ENCODE data around the gene SMYD3.
"Not testable (repeated sequence)": the region's sequence is repeated elsewhere in the genome, so short reads cannot be mapped to it uniquely, and the experiment has no call there.

The SMYD3 gene

GRCh38 chr1:246364415-246364941, 142.6 kb downstream of the SMYD3 start:
- in situ Hi-C loops (cut with MboI; ENCODE audit: low sequenced_read_pairs): no loop called here

- in situ Hi-C loops (cut with MboI; ENCODE audit: low sequenced_read_pairs): not testable (repeated sequence)
Measured at GRCh38 chr1:246357014-246357598, 150.0 kb downstream of the SMYD3 start.

DNA sequence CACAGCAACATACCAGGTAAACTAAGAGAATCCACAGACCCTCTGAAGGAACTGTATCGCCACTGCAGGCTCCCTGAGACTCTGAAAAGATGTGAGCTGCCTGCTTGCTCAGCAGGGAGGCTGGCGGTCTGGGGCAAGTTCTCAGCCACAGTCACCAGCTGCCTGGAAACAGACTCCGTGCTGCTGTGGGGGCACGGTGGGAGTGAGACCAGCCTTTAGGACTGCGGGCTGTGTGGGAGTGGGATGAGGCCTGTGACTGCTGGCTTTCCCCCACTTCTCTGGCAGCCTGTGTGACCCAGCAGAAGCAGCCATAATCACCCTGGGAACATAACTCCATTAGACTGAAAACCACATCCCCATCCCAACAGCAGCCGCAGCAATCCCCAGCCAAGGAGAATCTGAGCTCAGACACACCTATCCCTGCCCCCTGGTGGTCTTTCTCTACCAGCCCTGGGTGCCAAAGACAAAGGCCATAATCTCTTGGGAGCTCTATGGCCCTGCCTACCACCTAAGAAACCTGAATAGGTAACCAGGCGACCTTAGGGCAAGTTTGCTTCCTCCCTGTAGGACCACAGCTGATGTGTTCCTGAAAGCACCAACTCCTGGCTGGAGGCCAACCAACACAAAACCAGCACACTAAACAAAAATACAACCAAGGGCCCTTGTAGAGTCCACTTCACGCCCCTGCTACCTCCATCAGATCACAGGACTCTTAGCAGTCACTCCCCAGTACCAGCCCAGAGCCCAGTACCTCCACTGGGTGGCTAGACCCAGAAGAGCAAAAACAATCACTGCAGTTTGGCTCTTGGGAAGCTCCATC, 151.5 kb downstream of the SMYD3 start:
- in situ Hi-C loops (cut with MboI; ENCODE audit: low sequenced_read_pairs): no loop called here

- in situ Hi-C loops (cut with MboI; ENCODE audit: low sequenced_read_pairs): no loop called here
Measured at GRCh38 chr1:246351721-246352120, 155.4 kb downstream of the SMYD3 start.

GRCh38 chr1:246350745-246351144, 156.3 kb downstream of the SMYD3 start:
- in situ Hi-C loops (cut with MboI; ENCODE audit: low sequenced_read_pairs): no loop called here

- in situ Hi-C loops (cut with MboI; ENCODE audit: low sequenced_read_pairs): no loop called here
Measured at GRCh38 chr1:246343937-246344336, 163.1 kb downstream of the SMYD3 start.

DNA sequence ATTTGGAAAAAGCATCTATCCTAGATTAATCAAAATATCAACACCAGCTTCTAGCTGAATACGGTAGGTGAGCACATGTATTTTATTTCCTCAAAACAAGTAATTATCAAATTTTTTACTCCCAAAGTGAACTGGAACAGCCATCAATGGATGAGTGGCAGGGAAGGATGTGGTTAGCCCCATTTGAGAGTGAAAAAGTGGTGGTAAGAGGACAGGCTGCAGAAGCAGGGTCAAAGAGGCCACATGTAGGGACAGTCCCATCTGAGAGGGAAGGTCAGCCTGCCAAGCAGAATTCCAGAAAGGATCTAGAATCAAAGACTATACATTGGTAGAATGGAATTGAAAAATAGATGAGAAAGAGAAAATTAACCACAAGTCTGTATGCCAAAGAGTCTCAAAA, 163.8 kb downstream of the SMYD3 start:
- in situ Hi-C loops (cut with MboI; ENCODE audit: low sequenced_read_pairs): no loop called here

- in situ Hi-C loops (cut with MboI; ENCODE audit: low sequenced_read_pairs): no loop called here
Measured at GRCh38 chr1:246338546-246338945, 168.5 kb downstream of the SMYD3 start.

GRCh38 chr1:246338098-246338497, 169.0 kb downstream of the SMYD3 start:
- in situ Hi-C loops (cut with MboI; ENCODE audit: low sequenced_read_pairs): no loop called here

DNA sequence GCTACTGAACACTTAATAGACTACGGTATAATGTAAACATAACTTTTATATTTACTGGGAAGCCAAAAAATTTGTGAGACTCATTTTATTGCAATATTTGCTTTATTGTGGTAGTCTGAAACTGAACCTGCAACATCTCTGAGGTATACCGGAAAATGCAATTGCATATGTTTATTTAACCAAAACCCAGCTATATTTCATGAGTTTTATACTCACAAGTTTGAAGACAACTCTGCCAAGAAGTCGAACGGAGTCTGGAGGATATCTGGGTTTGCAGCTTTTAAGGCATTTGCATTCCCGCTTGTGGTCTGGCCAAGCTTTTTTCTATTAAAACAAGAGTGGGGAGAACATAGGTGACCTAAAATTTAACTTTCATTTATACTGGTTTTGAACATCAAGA, 171.9 kb downstream of the SMYD3 start:
- in situ Hi-C loops (cut with MboI; ENCODE audit: low sequenced_read_pairs): no loop called here

DNA sequence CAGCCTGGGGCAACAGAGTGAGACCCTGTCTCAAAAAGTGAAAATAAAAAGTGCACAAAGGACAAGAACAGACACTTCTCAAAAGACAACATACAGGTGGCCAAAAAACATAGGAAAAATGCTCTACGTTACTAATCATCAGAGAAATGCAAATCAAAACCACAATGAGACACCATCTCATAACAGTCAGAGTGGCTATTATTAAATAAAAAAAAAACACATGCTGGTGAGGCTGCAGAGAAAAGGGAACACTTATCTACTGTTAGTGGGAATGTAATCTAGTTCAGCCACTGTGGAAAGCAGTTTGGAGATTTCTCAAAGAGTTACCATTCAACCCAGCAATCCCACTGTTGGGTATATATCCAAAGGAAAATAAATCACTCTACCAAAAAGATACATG, 173.2 kb downstream of the SMYD3 start:
- in situ Hi-C loops (cut with MboI; ENCODE audit: low sequenced_read_pairs): no loop called here

DNA sequence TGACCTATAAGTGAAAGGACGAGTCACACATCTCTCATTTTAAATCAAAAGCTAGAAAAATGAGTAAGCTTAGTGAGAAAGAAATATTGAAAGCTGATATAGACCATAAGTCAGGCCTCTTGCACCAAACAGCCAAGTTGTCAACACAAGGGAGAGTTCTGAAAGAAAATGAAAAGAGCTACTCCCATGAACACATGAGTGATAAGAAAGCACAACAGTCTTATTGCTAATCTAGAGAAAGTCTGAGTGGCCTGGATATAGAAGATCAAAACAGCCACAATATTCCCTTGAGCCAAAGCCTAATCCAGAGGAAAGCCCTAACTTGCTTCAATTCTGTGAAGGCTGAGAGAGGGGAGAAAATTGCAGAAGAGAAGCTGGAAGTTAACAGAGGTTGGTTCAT, 175.0 kb downstream of the SMYD3 start:
- in situ Hi-C loops (cut with MboI; ENCODE audit: low sequenced_read_pairs): no loop called here

DNA sequence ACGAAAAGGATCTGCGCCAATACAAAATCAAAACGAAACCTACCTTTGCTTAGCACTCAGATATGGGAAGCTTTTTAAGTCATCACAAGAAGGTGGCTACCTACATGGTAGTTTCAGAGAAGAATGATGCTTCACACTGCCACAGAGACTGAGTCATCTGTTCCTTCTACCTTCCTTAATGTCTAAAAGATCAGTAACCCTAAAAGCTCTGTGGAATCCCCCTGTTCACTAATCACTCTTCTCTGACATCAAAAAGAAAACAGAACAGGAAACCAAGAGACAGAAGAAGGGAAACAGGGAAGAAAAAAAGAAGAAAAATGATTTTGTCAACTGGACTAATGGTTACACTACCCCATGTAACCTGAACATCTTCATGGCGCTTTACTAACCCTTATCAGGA, 177.2 kb downstream of the SMYD3 start:
- in situ Hi-C loops (cut with MboI; ENCODE audit: low sequenced_read_pairs): no loop called here

DNA sequence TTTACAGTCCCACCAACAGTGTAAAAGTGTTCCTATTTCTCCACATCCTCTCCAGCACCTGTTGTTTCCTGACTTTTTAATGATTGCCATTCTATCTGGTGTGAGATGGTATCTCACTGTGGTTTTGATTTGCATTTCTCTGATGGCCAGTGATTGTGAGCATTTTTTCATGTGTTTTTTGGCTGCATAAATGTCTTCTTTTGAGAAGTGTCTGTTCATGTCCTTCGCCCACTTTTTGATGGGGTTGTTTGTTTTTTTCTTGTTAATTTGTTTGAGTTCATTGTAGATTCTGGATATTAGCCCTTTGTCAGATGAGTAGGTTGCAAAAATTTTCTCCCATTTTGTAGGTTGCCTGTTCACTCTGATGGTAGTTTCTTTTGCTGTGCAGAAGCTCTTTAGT, 177.8 kb downstream of the SMYD3 start:
- in situ Hi-C loops (cut with MboI; ENCODE audit: low sequenced_read_pairs): not testable (repeated sequence)

- in situ Hi-C loops (cut with MboI; ENCODE audit: low sequenced_read_pairs): no loop called here
Measured at GRCh38 chr1:246324711-246325110, 182.4 kb downstream of the SMYD3 start.

GRCh38 chr1:246324033-246324432, 183.0 kb downstream of the SMYD3 start:
- in situ Hi-C loops (cut with MboI; ENCODE audit: low sequenced_read_pairs): not testable (repeated sequence)

DNA sequence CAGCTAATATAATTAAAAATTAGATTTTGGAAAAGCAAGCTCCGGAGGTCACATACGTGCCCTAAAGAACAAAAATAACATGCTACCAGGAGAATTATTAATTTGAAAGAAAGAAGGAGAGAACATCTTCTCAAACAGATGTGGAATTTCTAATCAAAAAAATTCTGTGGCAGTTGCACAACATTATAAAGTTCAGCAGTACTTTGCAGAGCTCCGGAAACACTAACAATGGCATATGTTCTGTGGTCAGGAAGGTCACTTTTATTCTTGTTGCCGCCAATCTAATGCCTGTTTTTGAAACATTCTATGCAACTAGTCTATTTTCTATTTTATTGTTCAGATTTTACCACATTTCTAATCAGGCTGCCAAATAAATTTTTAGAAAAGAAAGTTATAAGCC, 186.8 kb downstream of the SMYD3 start:
- in situ Hi-C loops (cut with MboI; ENCODE audit: low sequenced_read_pairs): no loop called here

DNA sequence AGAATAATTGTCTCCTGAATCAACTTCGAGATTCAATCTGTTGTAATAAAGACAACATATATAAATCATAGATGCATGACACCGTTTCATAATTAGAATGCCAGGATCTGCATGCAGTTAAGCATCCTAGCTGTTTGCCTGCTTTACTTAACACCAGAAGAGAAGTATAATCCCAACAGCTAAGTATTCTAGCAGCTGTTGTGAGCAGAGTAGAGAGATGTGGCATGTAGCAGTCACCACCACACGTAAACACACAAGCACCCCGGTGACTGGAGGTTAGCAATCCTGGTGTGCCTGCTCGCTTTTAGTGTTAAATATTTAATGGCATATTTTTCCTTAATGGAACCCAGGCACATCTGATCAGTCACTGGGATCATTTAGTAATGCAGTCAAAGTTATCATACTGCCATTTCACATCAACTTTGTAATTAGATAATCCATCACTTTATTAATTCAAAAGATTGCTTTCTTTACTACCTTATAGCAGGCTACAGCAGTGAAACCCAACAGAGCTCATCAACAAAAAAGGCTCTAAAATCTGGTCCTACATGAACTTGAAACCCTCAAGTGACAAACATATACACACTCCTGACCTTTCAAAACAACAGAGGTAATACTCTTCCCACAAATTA, 187.9 kb downstream of the SMYD3 start:
- in situ Hi-C loops (cut with MboI; ENCODE audit: low sequenced_read_pairs): no loop called here

DNA sequence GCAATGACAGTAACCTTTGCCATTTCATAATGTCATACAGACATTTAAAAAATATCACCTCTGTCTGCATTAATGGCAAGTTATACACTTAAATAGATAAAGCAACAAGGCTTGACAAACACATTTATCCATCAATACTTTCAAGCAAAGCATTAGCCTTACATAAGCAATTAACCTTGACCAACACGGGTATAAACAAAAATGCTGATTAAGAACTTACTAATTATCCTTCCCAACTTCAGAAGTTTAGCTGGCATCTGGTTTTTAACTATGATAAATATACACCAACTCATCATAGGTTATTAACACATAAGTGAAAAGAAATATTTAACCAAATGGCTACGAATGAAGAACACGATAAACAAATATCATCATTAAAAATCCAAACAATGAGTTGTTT, 188.5 kb downstream of the SMYD3 start:
- in situ Hi-C loops (cut with MboI; ENCODE audit: low sequenced_read_pairs): no loop called here

DNA sequence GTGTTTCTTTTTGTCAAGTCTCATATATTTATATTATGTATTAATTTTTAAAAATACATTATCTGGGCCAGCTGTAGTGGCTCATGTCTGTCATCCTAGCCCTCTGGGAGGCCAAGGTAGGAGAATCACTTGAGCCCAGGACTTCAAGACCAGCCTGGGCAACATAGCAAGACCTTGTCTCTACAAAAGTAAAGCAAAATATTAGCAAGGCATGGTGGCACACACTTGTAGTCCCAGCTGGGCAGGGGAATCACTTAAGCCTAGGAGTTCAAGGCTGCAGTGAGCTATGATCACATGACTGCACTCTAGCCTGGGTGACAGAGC, 189.1 kb downstream of the SMYD3 start:
- in situ Hi-C loops (cut with MboI; ENCODE audit: low sequenced_read_pairs): no loop called here

DNA sequence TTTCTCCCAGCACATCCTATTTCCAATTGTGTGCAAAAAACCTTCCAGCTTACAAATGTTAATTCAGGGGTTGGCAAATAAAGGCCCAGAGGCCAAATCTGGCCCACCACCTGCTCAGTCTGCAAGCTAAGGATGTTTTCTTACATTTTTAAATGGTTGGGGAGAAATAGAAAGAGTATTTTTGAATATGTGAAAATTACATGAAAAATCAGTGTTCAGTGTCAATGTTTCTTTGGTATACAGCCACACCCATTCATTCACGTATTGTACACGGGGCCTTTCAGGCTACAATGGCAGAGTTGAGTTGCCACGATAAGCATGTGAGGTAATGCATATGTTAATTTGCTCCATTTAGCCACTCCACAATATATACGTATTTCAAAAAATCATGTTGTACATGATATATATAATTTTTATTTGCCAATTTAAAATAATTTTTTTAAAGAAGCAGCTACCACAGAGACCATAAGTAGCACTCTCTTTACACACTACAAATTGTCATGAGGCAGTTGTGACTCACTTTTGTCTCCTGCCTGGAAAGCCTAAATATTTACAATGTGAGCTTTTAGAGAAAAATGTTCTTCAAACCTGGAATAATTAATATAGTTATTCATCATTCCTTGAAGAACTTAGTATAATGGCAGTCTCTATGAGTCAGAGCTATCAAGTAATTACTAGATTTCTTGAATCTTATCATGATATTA, 189.6 kb downstream of the SMYD3 start:
- in situ Hi-C loops (cut with MboI; ENCODE audit: low sequenced_read_pairs): no loop called here

- in situ Hi-C loops (cut with MboI; ENCODE audit: low sequenced_read_pairs): no loop called here
Measured at GRCh38 chr1:246311461-246311860, 195.6 kb downstream of the SMYD3 start.

All from hTERT RPE-1 (cell line).